IPS-11a (cell line): ENCODE measurements around the gene GNPTG.

ENCODE experiments used
- H3K4me3 ChIP-seq: one replicate; pipeline ENCODE4 v1.5.1; 2013; ENCODE audit warnings: low read depth, low read length, control low read depth

Gene GNPTG

GRCh38 chr16:1333149-1333812, 18.4 kb upstream of the GNPTG start, which contains the start of gene BAIAP3:
BAIAP3 (plus strand) TSS chr16:1333645; CDS start chr16:1338550, 4,905 bp downstream.
- H3K4me3 ChIP-seq = peak within 1 kb of the TSS; percentile 20

GRCh38 chr16:1333854-1334700, 17.7 kb upstream of the GNPTG start:
- H3K4me3 ChIP-seq = peak overlapping the region; percentile 4

- no peak overlapping the region for H3K4me3 ChIP-seq
These were observed 17.0 kb upstream of the GNPTG start for GRCh38 chr16:1334739-1335138.

- H3K4me3 ChIP-seq = no peak overlapping the region
These were observed 16.3 kb upstream of the GNPTG start for GRCh38 chr16:1335211-1335971.

GRCh38 chr16:1335996-1336395, 15.7 kb upstream of the GNPTG start:
- no peak overlapping the region for H3K4me3 ChIP-seq

GRCh38 chr16:1336619-1337018, 15.1 kb upstream of the GNPTG start:
- H3K4me3 ChIP-seq = no peak overlapping the region

GRCh38 chr16:1337486-1337885, 14.2 kb upstream of the GNPTG start:
- no peak overlapping the region for H3K4me3 ChIP-seq

- no peak overlapping the region for H3K4me3 ChIP-seq
These were observed 13.5 kb upstream of the GNPTG start for GRCh38 chr16:1338119-1338730.

GRCh38 chr16:1338855-1339675, 12.7 kb upstream of the GNPTG start:
- no peak overlapping the region for H3K4me3 ChIP-seq

GRCh38 chr16:1340730-1341494, 10.8 kb upstream of the GNPTG start:
- no peak overlapping the region for H3K4me3 ChIP-seq

- no peak overlapping the region for H3K4me3 ChIP-seq
These were observed 10.0 kb upstream of the GNPTG start for GRCh38 chr16:1341495-1342420.

- no peak overlapping the region for H3K4me3 ChIP-seq
These were observed 9.0 kb upstream of the GNPTG start for GRCh38 chr16:1342526-1343427.

GRCh38 chr16:1343428-1344242, 8.1 kb upstream of the GNPTG start:
- peak overlapping the region; percentile 21 for H3K4me3 ChIP-seq

- H3K4me3 ChIP-seq = no peak overlapping the region
These were observed 7.2 kb upstream of the GNPTG start for GRCh38 chr16:1344499-1344898.

GRCh38 chr16:1345087-1345486, 6.6 kb upstream of the GNPTG start:
- no peak overlapping the region for H3K4me3 ChIP-seq

GRCh38 chr16:1345651-1346421, 5.9 kb upstream of the GNPTG start:
- no peak overlapping the region for H3K4me3 ChIP-seq
